Parathyroid adenoma (tissue), 2 donors: ENCODE data around the gene SLC27A2.

Experiments
- H2AFZ ChIP-seq: fragments of 300-600 bp; sonication (generic); one replicate; pipeline ENCODE4 v1.7.0; 2017; ENCODE audit warnings: antibody characterized with exemption, mild to moderate bottlenecking
- H3K27ac ChIP-seq: fragments of 300-600 bp; sonication (generic); one replicate; pipeline ENCODE4 v1.7.0; 2017
- H3K27me3 ChIP-seq: fragments of 300-600 bp; sonication (generic); one replicate; pipeline ENCODE4 v1.7.0; 2017; ENCODE audit warnings: low read length; ENCODE audit not compliant: control insufficient read depth, insufficient read depth
- H3K36me3 ChIP-seq: fragments of 300-600 bp; sonication (generic); one replicate; pipeline ENCODE4 v1.7.0; 2017; ENCODE audit warnings: low read length; ENCODE audit not compliant: control insufficient read depth, insufficient read depth
- H3K4me1 ChIP-seq: fragments of 300-600 bp; sonication (generic); one replicate; pipeline ENCODE4 v1.7.0; 2017; ENCODE audit warnings: control low read depth
- H3K4me2 ChIP-seq: fragments of 300-600 bp; sonication (generic); one replicate; pipeline ENCODE4 v1.7.0; 2017; ENCODE audit warnings: low read length
- H3K4me3 ChIP-seq: fragments of 300-600 bp; sonication (generic); one replicate; pipeline ENCODE4 v1.7.0; 2017; ENCODE audit warnings: low read depth, low read length
- H3K79me2 ChIP-seq: fragments of 300-600 bp; sonication (generic); one replicate; pipeline ENCODE4 v1.7.0; 2017; ENCODE audit warnings: control low read depth
- H3K9ac ChIP-seq: fragments of 300-600 bp; sonication (generic); one replicate; pipeline ENCODE4 v1.7.0; 2017; ENCODE audit warnings: mild to moderate bottlenecking
- H3K9me3 ChIP-seq: fragments of 300-600 bp; sonication (generic); one replicate; pipeline ENCODE4 v1.7.0; 2017; ENCODE audit warnings: low read length; ENCODE audit not compliant: control insufficient read depth
- TF ChIP-seq, protein P1 (sequence below): fragments of 300-600 bp; sonication (generic); IDR thresholded peaks from one replicate; pipeline ENCODE4 v1.7.0; 2017; ENCODE audit warnings: antibody characterized with exemption, mild to moderate bottlenecking
- donor health status: primary hyperparathyroidism.

The SLC27A2 gene

GRCh38 chr15:50261981-50262380, 80.0 kb downstream of the SLC27A2 start:
- H3K36me3 ChIP-seq: no peaks in the 10 kb centered on the region
- TF ChIP-seq, protein P1, sequence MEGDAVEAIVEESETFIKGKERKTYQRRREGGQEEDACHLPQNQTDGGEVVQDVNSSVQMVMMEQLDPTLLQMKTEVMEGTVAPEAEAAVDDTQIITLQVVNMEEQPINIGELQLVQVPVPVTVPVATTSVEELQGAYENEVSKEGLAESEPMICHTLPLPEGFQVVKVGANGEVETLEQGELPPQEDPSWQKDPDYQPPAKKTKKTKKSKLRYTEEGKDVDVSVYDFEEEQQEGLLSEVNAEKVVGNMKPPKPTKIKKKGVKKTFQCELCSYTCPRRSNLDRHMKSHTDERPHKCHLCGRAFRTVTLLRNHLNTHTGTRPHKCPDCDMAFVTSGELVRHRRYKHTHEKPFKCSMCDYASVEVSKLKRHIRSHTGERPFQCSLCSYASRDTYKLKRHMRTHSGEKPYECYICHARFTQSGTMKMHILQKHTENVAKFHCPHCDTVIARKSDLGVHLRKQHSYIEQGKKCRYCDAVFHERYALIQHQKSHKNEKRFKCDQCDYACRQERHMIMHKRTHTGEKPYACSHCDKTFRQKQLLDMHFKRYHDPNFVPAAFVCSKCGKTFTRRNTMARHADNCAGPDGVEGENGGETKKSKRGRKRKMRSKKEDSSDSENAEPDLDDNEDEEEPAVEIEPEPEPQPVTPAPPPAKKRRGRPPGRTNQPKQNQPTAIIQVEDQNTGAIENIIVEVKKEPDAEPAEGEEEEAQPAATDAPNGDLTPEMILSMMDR: no peak

DNA sequence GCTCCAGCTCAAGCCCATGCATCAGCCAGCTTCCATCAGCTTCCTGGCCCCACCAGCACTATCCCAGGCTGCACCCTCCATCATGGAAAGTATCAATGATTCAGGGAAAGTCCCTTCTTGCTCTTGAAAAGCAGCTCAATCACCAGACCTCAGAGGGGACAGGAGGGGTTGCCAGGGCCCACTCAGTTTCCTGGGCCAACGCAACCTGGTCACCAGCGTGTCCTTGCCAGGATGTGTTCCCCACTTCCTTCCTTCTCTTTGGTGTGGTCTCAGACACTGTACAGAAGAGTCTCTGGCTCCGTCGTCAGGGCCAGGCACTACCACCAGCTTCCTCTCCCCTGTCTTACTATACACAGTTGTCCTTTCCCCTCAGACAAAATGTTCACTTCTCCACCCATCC, 80.5 kb downstream of the SLC27A2 start:
- no peak overlapping the region for H3K27ac ChIP-seq
- no peak overlapping the region for H2AFZ ChIP-seq
- H3K4me1 ChIP-seq: no peaks in the 10 kb centered on the region
- H3K4me2 ChIP-seq: no peak overlapping the region
- TF ChIP-seq, protein P1: no peak
- H3K27me3 ChIP-seq: no peaks in the 10 kb centered on the region
- no peaks in the 10 kb centered on the region for H3K9me3 ChIP-seq
- no peaks in the 10 kb centered on the region for H3K36me3 ChIP-seq
- H3K79me2 ChIP-seq: no peaks in the 10 kb centered on the region
- no peak overlapping the region for H3K4me3 ChIP-seq
- H3K9ac ChIP-seq: no peak overlapping the region

More at GRCh38 chr15:50261981-50262380, 80.0 kb downstream of the SLC27A2 start:
- Histone ChIP-seq H3K27ac (no peak overlapping the region), H2AFZ (no peak overlapping the region), H3K27me3 (no peaks in the 10 kb centered on the region), H3K4me1 (no peaks in the 10 kb centered on the region), H3K9me3 (no peaks in the 10 kb centered on the region), H3K9ac (no peak overlapping the region), H3K4me3 (no peak overlapping the region), H3K79me2 (no peaks in the 10 kb centered on the region), H3K4me2 (no peak overlapping the region)

DNA sequence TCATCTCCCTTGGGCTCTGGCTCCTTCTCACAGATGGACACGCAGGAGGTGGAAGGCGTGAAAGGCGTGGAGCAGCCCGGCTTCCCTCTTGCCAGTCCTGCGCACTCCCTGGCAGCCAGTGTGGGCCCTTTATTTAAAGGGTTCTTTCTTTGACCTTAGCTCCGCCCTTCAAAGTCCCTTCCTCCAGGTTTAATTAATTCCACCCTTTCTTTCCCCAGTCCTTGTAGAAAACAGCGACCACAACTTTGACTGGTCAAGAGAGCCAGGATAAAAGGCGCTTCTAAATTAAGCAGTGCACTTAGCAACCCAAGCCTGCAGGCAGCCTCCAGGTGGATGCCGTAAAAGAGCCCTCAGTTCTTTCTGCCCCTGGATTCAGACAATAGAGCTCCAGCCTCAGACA, 83.6 kb downstream of the SLC27A2 start, which contains the start of gene HDC:
Gene HDC (minus strand): TSS at position 107 of the 400 bp plus-strand sequence. CDS start 103 bp downstream, at position 4.
- TF ChIP-seq, protein P1: no peak
- H3K36me3 ChIP-seq: no peaks in the 10 kb centered on the region
- no peak within 1 kb of the TSS for H3K4me3 ChIP-seq
- H2AFZ ChIP-seq: no peak within 1 kb of the TSS
- no peak within 1 kb of the TSS for H3K27ac ChIP-seq
- H3K27me3 ChIP-seq: no peaks in the 10 kb centered on the region
- H3K4me2 ChIP-seq: no peak within 1 kb of the TSS
- H3K79me2 ChIP-seq: no peaks in the 10 kb centered on the region
- H3K9me3 ChIP-seq: no peaks in the 10 kb centered on the region
- H3K9ac ChIP-seq: no peak within 1 kb of the TSS
- H3K4me1 ChIP-seq: no peaks in the 10 kb centered on the region

- Histone ChIP-seq H2AFZ (no peak overlapping the region), H3K4me2 (no peak overlapping the region), H3K9me3 (no peaks in the 10 kb centered on the region), H3K4me1 (no peaks in the 10 kb centered on the region), H3K79me2 (no peaks in the 10 kb centered on the region), H3K27ac (no peak overlapping the region), H3K36me3 (no peaks in the 10 kb centered on the region), H3K9ac (no peak overlapping the region), H3K27me3 (no peaks in the 10 kb centered on the region), H3K4me3 (no peak overlapping the region)
- TF ChIP-seq, protein P1: no peak
Observed at GRCh38 chr15:50267577-50267976, 85.6 kb downstream of the SLC27A2 start.

DNA sequence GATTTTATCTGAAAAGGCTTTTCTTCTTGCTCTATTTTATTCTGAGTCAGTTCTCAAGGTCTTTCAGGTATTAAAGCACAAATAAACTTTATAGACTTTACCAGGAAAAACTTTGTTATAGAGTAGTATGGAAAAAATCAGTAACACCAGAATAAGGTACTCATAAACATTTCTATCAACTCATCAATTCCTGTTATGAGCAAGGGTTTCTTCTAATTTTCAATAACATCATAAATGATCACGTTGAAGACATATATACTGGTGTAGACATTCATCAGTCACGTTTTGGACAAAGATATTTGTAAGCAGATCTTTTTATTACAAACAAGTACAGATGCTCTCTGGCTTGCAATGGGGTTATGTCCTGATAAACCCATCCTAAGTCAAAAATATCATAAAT, 93.1 kb downstream of the SLC27A2 start:
- Histone ChIP-seq H3K4me2 (no peak overlapping the region), H3K9ac (no peak overlapping the region), H3K27me3 (no peaks in the 10 kb centered on the region), H3K4me1 (no peaks in the 10 kb centered on the region), H3K36me3 (no peaks in the 10 kb centered on the region), H3K79me2 (no peaks in the 10 kb centered on the region), H3K9me3 (no peaks in the 10 kb centered on the region), H3K4me3 (no peak overlapping the region), H3K27ac (no peak overlapping the region), H2AFZ (no peak overlapping the region)
- TF ChIP-seq, protein P1: no peak
